Measurements from ENCODE around the gene NXF1. TPM values are rescaled to one million over a fixed set of nuclear protein-coding genes. Genes with fewer than 3 reads are reported as not detected.
"Not testable (repeated sequence)": the region's sequence is repeated elsewhere in the genome, so short reads cannot be mapped to it uniquely, and the experiment has no call there.

The NXF1 gene
- total RNA-seq, 1 donor from 2014 or later = 86.6 TPM

DNA sequence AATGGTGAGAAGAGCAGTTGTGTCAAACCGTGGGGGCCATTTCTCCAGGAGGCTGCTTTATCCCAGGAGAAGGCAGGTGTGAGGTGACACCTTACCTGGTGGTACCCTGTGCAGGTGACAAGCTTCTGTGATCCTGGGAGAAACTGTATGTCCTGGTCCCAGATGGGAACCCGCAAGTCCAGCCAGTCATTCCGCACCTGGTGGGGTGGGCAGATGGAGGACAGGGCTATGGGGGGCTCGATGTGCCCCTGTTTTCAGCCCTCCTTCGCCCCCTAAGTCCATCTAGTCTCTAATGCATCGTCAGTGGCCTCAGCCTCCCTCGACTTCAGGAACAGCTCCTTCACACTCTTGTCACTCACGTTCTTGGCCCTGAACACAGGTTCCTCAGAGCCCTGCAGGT lies 30.1 kb upstream of the NXF1 start:
- TF ChIP-seq, protein P1, sequence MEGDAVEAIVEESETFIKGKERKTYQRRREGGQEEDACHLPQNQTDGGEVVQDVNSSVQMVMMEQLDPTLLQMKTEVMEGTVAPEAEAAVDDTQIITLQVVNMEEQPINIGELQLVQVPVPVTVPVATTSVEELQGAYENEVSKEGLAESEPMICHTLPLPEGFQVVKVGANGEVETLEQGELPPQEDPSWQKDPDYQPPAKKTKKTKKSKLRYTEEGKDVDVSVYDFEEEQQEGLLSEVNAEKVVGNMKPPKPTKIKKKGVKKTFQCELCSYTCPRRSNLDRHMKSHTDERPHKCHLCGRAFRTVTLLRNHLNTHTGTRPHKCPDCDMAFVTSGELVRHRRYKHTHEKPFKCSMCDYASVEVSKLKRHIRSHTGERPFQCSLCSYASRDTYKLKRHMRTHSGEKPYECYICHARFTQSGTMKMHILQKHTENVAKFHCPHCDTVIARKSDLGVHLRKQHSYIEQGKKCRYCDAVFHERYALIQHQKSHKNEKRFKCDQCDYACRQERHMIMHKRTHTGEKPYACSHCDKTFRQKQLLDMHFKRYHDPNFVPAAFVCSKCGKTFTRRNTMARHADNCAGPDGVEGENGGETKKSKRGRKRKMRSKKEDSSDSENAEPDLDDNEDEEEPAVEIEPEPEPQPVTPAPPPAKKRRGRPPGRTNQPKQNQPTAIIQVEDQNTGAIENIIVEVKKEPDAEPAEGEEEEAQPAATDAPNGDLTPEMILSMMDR (conservative IDR thresholded peaks at IDR 0.05) = no peak
- no peak overlapping the region for H3K27ac Mint-ChIP-seq (ENCODE audit: unreplicated experiment)
- H3K27me3 Mint-ChIP-seq (ENCODE audit: low read depth) = peaks cover 5% of the 10 kb centered on the region
- DNase-seq (ENCODE audit: low read depth, low spot score) = no peak
- no peaks in the 10 kb centered on the region for H3K36me3 Mint-ChIP-seq (ENCODE audit: low read depth)
- H3K4me3 Mint-ChIP-seq = peak overlapping the region; percentile 79
- H3K9me3 Mint-ChIP-seq = no peaks in the 10 kb centered on the region
- peaks cover 36% of the 10 kb centered on the region for H3K4me1 Mint-ChIP-seq

DNA sequence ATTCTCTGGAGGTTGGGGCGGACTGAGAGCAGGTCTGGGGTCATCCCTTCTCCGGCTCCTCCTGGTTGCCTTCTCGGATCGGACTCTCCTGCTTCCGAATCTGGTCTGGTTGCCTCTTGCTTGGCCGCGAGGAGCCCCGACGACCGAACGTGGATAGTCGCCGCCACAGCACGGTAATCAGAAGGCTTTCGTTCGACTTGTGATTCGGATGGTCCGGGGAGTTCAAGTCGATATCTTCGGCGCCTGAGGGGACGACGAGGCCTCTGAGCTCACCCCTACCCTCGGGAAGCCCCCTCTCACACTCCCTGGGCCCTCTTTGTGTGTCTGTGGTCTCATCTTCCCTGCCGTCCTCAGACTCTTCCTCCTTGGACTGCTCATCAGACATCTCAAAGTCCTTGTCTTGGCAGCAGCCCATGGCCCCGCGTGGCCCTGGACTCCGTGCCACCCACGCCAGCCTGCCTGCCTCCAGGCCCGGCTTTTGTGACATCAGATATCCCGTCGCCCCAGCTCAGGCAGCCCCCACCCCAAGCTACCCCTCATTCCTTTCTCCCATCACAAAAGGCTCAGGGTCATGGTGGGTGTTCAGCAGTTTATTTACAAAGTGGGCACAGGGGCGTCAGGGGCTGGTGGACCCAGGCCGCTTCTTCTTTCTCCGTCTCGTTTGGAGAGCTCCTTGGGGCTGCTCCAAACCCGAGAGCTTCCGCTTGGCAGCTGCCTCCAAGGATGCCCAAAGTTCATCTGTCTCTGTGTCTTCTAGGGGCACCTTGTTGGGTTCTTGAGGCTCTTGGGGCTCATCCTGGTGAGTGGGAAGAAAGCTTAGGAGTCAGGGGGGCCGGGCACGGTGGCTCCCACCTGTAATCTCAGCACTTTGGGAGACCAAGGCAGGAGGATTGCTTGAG lies 27.3 kb upstream of the NXF1 start, which contains the start of gene TEX54:
TEX54 (minus strand) TSS at position 506 of the 899 bp plus-strand sequence.
- DNase-seq (ENCODE audit: low read depth, low spot score) = no peak
- peak within 1 kb of the TSS; percentile 99 for H3K4me3 Mint-ChIP-seq
- no peaks in the 10 kb centered on the region for H3K27me3 Mint-ChIP-seq (ENCODE audit: low read depth)
- no peaks in the 10 kb centered on the region for H3K36me3 Mint-ChIP-seq (ENCODE audit: low read depth)
- H3K9me3 Mint-ChIP-seq = no peaks in the 10 kb centered on the region
- peaks cover 24% of the 10 kb centered on the region for H3K4me1 Mint-ChIP-seq
- peak within 1 kb of the TSS; percentile 100 for H3K27ac Mint-ChIP-seq (ENCODE audit: unreplicated experiment)
- TF ChIP-seq, protein P1 (conservative IDR thresholded peaks at IDR 0.05) = no peak

DNA sequence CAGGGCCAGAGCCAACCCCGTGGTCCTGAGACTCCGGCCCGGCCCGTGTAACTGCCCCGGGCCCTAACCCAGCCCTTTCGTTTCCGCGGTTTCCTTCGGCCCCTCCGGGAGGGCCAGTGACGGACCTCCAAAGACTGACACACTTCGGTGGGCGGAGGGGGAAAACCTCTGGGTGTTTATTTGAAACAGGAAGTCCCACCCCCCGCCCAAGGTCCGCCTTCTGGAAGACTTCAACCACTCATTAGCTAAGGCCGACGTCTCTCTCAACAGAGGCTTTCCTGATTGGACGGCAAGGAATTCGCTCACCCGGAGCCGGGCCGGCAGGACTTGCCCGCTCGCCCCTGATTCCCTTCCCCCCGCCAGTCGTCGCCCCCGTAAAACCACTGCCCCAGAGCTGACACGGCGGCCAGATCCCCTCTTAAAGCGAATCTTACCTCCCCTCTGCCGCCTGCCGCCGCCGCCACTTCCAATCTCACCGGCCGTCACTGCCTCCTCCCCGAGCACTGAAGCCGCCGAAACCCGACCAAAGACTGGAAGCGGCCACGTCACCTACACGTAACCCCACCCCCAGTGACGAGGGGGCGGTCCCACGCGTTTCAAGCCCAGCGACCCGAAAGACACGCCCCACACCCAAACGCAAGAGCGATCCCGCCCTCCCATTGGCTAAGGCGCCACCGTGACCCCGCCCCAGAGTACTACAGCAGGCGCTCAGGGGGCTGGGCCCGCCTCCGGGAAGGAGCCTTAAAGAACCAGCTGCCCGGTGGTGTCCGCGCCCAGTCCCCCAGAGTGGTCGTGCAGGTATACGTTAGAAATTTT lies 26.5 kb upstream of the NXF1 start, which contains the start of gene STX5:
STX5 (minus strand) TSS at position 532 of the 816 bp plus-strand sequence. CDS start 808 bp downstream, outside the sequence.
- Mint-ChIP-seq H3K4me1 (peaks cover 22% of the 10 kb centered on the region), H3K36me3 (ENCODE audit: low read depth) (peaks cover 4% of the 10 kb centered on the region), H3K9me3 (no peaks in the 10 kb centered on the region), H3K4me3 (peak within 1 kb of the TSS; percentile 99), H3K27ac (ENCODE audit: unreplicated experiment) (peak within 1 kb of the TSS; percentile 100), H3K27me3 (ENCODE audit: low read depth) (no peaks in the 10 kb centered on the region)
- TF ChIP-seq, protein P1 (conservative IDR thresholded peaks at IDR 0.05) = no peak
- peak; percentile 98 for DNase-seq (ENCODE audit: low read depth, low spot score)

DNA sequence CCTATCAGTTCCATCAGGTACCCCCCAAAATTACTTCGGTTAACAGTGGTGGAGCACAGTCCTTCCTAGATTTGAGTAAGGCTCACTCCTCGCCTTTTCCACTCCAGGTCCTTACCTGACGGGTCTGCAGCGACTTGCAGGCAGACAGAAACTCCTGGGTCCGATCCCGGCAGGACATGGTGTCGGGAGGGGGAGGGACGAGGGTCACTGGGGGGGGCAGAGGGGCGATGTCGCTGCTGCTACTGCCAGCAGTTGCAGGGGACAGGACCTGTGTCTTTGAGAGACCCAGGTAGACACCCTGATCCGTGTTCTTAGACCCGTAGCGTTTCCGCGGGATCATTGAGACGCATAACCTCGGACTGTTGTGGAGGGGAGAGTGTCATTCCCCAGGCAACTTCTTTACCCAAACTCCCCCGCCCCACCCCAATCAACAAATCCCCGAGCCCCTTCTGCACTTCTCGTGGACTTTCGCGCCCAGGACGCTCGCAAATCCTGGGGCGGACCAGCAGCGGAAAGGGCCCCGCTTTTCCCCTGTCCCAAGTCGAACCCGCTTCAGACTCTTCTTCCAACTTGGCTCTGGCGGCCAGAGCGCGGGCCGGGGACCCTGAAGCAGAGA lies 25.8 kb upstream of the NXF1 start:
- H3K27ac Mint-ChIP-seq (ENCODE audit: unreplicated experiment) = peak overlapping the region; percentile 100
- H3K36me3 Mint-ChIP-seq (ENCODE audit: low read depth) = peaks cover 4% of the 10 kb centered on the region
- peak overlapping the region; percentile 99 for H3K4me3 Mint-ChIP-seq
- H3K9me3 Mint-ChIP-seq = no peaks in the 10 kb centered on the region
- DNase-seq (ENCODE audit: low read depth, low spot score) = no peak
- TF ChIP-seq, protein P1 (conservative IDR thresholded peaks at IDR 0.05) = no peak
- peaks cover 22% of the 10 kb centered on the region for H3K4me1 Mint-ChIP-seq
- H3K27me3 Mint-ChIP-seq (ENCODE audit: low read depth) = no peaks in the 10 kb centered on the region

DNA sequence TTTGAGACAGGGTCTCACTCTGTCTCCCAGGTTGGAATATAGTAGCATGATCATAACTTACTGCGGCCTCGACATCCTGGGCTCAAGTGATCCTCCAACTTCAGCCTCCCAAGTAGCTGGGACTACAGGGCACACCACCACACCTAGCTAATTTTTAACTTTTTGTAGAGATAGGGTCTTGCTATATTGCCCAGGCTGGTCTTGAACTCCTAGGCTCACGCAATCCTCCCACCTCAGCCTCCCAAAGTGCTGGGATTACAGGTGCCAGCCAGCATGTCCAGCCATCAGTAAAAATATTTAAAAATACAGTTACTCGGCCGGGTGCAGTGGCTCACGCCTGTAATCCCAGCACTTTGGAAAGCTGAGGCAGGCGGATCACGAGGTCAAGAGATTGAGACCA lies 22.9 kb upstream of the NXF1 start:
- not testable (repeated sequence) for H3K27me3 Mint-ChIP-seq (ENCODE audit: low read depth); H3K27ac Mint-ChIP-seq (ENCODE audit: unreplicated experiment); H3K4me3 Mint-ChIP-seq; H3K9me3 Mint-ChIP-seq; DNase-seq (ENCODE audit: low read depth, low spot score); H3K36me3 Mint-ChIP-seq (ENCODE audit: low read depth)
- peaks cover 22% of the 10 kb centered on the region for H3K4me1 Mint-ChIP-seq

All from neural crest cell (in vitro differentiated cells).